Measurements from ENCODE around the gene FMNL3.
A peak's percentile ranks its signal among the peaks of the same experiment; 100 is the strongest.

Gene FMNL3

DNA sequence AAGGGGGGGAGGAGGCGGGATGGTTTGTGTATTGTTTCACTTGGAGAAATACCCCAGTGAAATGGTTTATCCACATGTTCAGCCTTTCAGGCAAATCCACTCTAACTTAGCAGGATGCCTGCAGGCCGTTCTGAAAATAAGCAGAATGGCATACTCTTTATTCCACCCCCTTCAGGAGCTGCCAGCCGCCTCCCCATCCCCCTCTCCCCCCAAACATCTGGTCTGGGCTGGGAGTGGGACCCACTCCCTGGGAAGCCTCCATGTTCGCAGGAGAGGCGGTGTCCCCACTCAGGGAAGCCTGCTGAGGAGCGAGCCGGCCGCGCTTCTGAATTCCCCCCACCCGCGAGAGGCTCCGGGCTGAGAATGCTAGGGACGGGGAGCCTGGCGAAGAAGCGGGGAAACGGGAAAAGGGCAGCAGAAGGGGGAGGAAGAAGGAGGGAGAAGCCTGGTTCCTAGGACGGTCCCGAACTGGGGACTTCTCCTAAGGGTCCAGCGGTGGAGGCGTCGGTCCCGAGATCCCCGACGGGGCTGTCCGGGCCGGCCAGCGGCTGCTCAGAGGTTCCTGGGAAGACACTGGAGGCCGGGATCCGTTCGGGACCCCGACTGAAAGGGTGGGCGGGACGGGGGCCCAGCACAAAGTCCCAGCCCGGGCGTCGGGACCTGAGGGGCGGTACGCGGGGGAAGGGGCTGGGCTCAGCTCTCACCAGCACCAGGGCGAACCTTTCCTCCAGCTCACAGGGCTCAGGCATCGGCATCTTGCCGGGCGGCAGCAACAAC lies 666 bp downstream of the FMNL3 start:
- no peak for DNase-seq (ENCODE audit: low read depth)
- peak overlapping the region; percentile 72 for H3K4me3 ChIP-seq (ENCODE audit: low read length)
- TF ChIP-seq, protein P1, sequence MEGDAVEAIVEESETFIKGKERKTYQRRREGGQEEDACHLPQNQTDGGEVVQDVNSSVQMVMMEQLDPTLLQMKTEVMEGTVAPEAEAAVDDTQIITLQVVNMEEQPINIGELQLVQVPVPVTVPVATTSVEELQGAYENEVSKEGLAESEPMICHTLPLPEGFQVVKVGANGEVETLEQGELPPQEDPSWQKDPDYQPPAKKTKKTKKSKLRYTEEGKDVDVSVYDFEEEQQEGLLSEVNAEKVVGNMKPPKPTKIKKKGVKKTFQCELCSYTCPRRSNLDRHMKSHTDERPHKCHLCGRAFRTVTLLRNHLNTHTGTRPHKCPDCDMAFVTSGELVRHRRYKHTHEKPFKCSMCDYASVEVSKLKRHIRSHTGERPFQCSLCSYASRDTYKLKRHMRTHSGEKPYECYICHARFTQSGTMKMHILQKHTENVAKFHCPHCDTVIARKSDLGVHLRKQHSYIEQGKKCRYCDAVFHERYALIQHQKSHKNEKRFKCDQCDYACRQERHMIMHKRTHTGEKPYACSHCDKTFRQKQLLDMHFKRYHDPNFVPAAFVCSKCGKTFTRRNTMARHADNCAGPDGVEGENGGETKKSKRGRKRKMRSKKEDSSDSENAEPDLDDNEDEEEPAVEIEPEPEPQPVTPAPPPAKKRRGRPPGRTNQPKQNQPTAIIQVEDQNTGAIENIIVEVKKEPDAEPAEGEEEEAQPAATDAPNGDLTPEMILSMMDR (conservative IDR thresholded peaks at IDR 0.05; ENCODE audit: low read depth, low read length) = no peak

DNA sequence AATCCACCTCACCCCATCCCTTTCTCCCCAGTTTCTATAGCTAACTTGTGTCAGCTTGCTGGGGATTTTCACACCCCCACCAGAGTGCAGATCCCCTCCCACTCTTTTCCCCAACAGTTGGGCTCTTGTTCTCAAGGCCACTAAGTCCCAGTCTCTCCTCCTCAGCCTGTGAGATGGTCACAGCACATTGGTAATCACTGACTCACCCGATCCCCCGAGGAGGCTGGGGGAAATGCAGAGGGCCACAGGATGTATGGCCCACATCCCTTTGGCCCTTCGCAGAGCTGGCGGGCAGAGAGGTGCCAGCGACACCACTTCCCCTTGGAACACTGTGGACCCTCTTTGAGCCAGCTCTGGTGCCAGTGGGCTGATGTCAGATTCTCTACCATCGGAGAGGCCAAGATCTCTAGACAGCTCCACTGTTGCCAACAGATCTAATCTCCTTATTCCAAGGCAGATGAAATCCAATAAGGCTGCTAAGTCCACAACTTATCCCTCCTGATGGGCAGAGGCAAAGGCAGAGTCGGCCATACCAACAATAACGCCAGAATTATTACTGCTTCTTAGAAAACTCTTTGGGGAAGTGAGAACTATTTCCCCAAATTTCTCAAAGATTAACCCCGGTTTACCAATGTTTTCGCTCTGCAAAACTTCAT lies 1.6 kb downstream of the FMNL3 start:
- peak overlapping the region; percentile 72 for H3K4me3 ChIP-seq (ENCODE audit: low read length)
- DNase-seq (ENCODE audit: low read depth) = peak; percentile 51
- TF ChIP-seq, protein P1 (conservative IDR thresholded peaks at IDR 0.05; ENCODE audit: low read depth, low read length) = no peak

DNA sequence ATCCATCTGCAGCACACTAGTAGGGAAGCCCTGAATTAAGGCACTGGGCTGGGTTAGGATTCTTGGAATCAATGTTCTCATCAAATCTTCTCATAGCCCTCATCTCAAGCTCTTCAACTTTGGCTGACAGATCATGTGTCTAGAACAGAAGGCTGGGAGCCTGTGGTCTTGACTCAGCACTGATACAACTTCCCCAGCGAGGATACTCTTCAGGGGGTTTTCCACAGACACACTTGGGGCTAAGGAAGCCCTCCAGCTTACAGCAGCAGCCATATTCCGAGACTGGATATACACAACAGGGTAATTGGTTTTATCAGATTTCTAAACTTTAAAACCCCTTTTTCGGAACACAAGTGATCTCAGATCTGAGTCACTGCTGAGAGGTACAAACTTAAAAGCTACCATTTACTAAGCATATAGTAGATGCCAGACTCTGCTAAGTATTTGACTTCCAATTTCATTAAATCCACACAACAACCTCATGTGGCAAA lies 3.5 kb downstream of the FMNL3 start:
- H3K4me3 ChIP-seq (ENCODE audit: low read length) = no peak overlapping the region
- TF ChIP-seq, protein P1 (conservative IDR thresholded peaks at IDR 0.05; ENCODE audit: low read depth, low read length) = no peak
- DNase-seq (ENCODE audit: low read depth) = no peak

DNA sequence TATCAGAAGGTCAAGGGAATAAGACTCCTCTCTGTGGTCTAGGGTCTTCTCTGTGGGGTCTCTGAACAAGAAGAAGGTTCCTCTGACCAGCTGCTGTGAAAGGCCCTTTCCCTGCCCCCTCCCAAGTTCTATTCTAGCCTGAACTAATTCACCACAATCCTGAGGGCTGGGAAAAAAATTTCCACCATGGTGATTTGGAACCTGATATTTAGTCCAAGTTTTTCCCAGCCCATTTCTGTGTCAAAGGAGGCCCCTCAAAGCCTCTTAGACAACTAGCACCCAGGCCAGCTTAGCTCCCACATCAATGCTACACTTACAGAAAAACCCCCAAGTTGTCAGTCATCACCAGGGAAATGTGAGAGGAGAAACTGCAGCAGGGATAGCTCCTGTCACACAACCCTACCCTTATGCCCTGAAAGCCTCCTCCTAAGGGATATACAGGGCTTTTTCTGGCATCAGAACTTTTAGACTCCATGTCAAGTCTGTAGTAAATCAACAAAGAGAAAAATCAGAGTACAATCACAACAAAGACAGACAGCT lies 4.5 kb downstream of the FMNL3 start:
- no peak for DNase-seq (ENCODE audit: low read depth)
- no peak overlapping the region for H3K4me3 ChIP-seq (ENCODE audit: low read length)
- TF ChIP-seq, protein P1 (conservative IDR thresholded peaks at IDR 0.05; ENCODE audit: low read depth, low read length) = no peak

DNA sequence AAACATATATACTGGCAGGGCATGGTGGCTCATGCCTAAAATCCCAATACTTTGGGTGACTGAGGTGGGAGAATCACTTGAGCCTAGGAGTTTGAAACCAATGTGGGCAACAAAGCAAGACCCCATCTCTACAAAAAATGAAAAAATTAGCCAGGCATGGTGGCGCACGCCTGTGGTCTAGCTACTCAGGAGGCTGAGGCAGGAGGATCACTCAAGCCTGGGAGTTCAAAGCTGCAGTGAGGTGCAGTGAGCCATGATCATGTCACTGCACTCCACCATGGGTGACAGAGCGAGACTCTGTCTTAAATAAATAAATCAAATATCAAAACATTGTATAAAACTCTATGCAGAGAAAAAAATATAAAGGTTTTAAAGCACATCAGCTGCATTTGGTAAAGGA lies 5.2 kb downstream of the FMNL3 start:
- no peak for DNase-seq (ENCODE audit: low read depth)

DNA sequence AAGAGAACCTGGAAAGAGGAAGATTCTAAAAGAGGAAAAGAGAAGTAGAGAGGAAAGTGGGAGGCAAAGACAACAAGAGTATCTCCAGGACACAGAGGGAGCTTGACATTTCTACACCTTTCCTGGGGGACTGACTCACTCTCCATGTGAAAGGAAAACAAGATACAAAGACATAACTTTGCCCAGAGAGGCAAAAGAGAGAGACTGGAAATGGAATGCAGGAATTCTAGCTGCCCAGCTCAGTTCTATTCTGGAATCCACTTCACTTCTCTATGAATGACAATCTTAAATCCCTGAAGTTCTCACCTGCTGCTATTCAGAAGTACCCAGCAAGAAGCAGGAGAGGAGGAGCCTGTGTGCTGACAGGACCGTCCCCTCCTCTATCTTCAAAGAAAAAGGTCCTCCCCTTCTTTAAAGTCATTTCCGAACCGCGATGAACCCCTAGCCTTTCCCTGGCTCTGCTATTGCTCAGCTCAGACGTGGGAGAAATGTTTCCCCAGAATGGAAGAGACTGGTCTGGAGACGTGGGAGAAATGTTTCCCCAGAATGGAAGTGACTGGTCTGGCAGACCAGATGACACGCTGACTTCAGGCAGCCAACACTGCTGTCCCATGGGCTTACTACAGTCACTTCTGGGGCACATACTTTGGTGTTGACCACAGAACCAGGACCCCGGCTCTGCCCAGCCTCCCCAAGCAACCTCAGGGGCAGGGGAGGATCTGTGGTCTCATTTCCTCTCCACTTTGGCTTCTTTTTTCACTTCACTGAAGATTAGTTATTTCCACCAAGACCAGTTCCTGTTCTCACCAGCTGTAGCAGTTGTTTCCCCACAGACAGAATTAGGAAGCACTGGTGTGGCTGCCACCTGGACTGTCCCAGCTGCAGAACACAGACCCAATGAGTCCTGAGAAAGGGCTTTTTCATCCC lies 8.3 kb downstream of the FMNL3 start:
- TF ChIP-seq, protein P1 (conservative IDR thresholded peaks at IDR 0.05; ENCODE audit: low read depth, low read length) = no peak
- no peak for DNase-seq (ENCODE audit: low read depth)
- H3K4me3 ChIP-seq (ENCODE audit: low read length) = peak overlapping the region; percentile 30

More for the DNA sequence above, 5.2 kb downstream of the FMNL3 start:
- TF ChIP-seq, protein P1 (conservative IDR thresholded peaks at IDR 0.05; ENCODE audit: low read depth, low read length) = no peak
- no peak overlapping the region for H3K4me3 ChIP-seq (ENCODE audit: low read length)
